Urothelium cell line (cell line): Measurements from ENCODE around the gene CATSPER1.
"Not testable (repeated sequence)": the region's sequence is repeated elsewhere in the genome, so short reads cannot be mapped to it uniquely, and the experiment has no call there.

Experiments
- DNase-seq: peaks from one replicate; pipeline ENCODE4 v3.0.0; 2011; ENCODE audit warnings: low spot score, mixed read lengths
- FAIRE-seq: peaks from 2 replicates; lab custom pipeline; 2011; peaks lifted over from hg19 to GRCh38; lab: Jason Lieb, UNC

CATSPER1 gene

DNA sequence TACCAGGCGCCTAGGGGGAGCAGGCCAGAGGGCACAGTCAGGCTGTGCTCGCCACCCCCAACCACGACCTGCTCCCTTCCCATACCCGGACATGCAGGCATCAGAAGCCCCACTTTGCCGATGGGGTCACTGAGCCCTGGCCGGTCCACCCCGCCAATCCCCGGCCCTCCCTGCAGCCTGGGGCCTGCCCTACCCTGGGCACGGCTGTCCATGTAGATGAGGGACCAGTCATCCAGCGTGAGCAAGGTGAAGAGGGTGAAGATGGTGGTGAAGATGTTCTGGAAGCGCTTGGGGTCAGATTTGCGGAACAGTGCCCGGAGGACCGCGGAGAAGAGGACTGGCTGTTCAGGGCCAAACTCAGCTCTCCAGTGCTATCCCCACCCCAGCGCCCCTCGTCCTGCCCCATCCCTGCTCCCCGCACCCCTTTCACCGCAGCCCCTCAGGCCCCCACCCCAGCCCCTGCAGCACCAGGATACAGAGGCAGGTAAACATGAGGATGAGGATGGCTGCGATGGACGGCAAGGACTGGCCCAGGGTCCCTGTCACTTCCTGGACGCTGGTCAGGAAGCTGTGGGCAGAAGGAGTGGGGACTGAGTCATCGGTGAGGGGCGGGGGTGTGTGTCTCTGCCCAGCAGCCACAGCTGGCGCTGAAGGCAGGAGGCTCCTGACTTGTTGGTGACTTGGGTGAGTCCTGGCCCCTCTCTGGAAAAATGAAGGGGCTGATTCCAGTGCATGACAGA lies 5.5 kb downstream of the CATSPER1 start:
- FAIRE-seq = peak; percentile 72
- DNase-seq = peak; percentile 94

- FAIRE-seq = peak; percentile 13
- no peak for DNase-seq
Observed at GRCh38 chr11:66020212-66020611, 6.1 kb downstream of the CATSPER1 start.

DNA sequence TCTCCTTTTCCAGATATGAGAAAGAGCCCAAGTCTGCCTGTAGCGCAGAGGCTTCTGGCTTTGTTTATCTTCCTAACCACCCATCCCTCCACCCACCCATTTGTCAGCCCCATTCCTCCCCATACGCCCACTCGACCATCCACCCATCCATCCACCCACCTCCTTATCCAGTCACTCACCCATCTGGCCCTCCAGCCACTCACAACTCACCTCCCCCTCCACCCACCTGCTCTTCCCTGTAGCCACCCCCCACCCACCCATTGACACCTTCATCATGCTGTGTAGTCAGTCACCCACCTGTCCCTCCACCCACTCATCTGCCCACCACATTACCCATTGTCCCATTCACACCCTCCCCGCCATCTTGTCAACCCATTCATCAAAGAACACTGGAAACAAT lies 9.0 kb downstream of the CATSPER1 start:
- DNase-seq (no peak), FAIRE-seq (no peak)

- no peak for FAIRE-seq
Observed at GRCh38 chr11:66016793-66017177, 9.5 kb downstream of the CATSPER1 start.

DNA sequence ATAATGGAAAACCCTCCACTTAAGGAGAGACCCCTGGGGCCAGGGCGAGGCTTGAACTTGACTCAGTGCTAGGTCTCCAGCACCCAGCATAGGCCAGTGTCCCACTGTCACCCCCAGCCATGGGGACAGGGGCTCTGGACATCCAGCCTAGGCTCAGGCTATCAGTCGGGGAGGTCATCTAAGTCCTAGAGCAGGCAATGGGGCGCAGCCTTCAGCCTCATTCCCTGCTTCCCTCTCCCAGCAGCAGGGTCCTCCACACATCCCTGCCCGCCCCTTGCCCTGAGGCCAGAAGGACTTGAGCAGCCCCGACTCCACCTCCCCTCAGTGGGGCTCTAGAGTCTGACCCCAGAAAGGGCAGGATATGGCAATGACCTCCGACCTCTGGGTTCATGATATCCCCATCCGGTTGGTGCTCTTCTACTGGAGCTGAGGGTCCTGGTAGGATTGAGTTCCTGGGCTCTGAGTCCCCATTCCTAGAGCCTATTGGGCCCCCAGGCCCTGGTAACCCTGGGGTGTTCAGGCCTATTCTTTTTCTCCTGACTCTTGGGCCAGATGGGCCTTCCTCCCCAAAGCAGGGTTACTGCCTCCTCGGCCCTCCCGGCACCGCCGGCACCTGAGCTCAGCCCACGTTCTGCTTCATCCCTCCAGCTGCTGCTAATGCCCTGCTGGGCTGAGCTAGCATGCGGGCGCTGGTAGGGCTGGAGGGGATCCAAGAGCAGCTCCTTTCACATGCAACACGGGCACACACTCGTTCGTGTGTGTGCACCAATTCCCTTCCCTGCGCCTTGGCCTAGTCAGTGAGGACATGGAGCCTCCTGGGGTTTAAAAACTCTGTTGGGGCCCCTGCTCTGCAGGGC lies 10.1 kb downstream of the CATSPER1 start:
- FAIRE-seq (no peak), DNase-seq (no peak)

More at GRCh38 chr11:66016793-66017177, 9.5 kb downstream of the CATSPER1 start:
- no peak for DNase-seq

DNA sequence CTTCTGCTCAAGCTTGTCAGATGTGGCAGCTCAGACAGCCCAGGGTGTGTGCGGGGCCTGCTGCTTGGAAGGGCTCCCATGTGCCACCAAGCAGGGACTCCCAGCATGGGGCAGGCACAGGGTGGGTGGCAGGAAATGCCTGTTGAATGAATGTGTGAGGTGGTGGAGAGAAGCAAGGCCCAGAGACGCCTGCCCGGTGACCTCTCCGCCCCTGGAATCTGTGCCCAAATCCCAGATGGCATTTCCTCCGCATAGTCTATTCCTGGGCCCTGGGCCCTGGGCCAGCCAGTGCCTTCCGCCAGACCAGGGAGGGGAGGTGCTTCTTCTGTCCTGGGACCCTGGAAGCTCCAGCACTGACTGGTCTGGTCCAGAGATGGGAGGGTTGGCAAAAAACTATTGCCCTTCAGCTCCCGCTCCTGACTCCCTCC lies 10.8 kb downstream of the CATSPER1 start:
- peak; percentile 57 for DNase-seq
- peak; percentile 9 for FAIRE-seq

DNA sequence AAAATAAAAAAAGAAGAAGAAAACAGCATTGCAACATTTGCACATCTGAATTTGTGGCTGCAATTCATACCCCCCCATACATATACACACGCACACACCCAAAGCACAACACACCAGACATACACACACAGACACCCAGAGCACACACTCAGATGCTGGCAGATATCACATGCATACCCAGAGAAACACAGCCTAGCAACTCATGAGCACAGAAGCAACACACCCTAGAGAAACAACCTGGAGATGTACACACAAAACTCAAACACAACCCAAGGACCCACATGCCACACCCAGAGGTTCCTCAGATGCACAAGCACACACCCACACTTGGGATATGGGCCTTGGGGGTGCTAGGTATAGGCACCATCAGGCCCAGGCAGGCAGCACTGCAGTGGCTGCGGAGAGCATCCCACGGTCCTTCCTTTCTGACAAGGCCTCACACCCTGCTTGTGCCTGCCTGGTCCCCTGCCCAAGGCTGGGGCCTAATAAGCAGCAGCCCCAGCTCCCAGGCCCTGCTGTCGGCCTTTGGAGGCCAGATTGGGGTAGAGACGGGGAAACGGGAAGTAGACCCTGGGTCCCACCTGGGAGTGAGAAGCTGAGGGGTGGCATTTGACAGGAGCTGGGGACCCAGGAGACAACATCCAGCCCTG lies 11.3 kb downstream of the CATSPER1 start:
- FAIRE-seq (no peak), DNase-seq (no peak)

DNA sequence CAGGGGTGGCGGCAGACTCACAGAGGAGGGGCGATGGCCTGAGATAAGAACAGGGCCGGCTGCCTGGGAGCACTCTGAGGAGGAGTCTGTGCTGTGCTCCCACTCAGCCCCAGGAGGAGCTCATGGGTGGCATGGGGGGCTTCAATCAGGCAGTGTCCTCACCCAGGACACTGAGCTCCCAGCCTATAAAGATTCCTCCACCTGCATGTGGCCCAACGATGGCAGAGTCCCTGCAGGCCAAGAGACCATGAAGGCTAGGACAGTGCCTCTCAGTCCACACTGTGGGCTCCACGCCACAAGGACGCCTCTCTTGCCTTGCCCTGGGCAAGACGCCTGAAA lies 12.5 kb downstream of the CATSPER1 start:
- no peak for FAIRE-seq
- no peak for DNase-seq

DNA sequence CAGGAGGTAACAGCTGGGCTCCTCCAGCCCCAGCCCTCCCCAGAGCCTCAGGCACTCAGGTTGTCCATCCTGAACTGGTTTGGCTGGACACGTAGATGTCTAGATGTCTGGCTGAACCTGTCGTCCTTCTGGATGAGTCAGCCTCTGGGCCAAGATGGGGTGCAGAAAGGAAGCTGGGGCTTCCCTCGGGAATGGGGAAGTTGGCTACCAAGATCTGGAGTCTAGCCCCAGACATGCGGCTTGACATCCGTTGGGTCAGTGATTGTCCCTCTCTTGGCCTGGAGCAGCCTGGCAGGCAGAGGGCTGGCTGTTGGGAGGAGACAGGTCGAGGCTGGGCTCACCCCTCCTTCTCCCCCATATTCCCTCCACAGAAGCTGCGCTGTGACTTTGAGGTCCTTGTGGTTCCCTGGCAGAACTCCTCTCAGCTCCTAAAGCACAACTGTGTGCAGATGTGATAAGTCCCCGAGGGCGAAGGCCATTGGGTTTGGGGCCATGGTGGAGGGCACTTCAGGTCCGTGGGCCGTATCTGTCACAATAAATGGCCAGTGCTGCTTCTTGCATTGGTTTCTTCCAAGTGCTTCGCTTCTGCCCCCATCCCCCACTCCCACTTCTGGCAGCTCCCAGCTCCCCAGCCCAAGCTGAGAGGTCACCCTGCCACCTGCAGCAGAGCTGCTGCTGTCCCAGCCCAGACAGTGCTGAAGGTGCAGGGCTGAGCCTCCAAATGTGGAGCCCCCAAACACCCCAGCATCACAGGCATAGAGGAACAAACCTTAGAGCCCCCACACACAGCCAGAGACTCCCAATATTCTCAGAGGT lies 13.1 kb downstream of the CATSPER1 start:
- DNase-seq (no peak), FAIRE-seq (no peak)

GRCh38 chr11:66012371-66012945 lies 13.8 kb downstream of the CATSPER1 start:
- DNase-seq (no peak), FAIRE-seq (no peak)

DNA sequence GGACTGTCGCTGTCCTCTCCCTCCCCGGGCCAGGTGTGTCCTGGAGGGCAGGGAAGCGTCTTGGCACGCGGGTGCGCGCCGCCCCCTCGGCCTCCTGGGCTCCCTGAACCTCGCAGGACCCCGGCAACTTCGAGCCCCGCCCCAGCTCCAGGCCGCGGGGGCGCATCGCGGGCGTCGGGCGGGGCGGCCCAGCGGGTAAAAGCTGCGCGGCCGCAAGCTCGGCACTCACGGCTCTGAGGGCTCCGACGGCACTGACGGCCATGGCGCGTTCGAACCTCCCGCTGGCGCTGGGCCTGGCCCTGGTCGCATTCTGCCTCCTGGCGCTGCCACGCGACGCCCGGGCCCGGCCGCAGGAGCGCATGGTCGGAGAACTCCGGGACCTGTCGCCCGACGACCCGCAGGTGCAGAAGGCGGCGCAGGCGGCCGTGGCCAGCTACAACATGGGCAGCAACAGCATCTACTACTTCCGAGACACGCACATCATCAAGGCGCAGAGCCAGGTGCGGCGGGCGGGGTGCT lies 14.4 kb downstream of the CATSPER1 start, which contains the start of gene CST6:
Gene CST6 (plus strand): TSS at position 224 of the 519 bp plus-strand sequence. CDS start 37 bp downstream, at position 261.
- FAIRE-seq = no peak
- DNase-seq = no peak

DNA sequence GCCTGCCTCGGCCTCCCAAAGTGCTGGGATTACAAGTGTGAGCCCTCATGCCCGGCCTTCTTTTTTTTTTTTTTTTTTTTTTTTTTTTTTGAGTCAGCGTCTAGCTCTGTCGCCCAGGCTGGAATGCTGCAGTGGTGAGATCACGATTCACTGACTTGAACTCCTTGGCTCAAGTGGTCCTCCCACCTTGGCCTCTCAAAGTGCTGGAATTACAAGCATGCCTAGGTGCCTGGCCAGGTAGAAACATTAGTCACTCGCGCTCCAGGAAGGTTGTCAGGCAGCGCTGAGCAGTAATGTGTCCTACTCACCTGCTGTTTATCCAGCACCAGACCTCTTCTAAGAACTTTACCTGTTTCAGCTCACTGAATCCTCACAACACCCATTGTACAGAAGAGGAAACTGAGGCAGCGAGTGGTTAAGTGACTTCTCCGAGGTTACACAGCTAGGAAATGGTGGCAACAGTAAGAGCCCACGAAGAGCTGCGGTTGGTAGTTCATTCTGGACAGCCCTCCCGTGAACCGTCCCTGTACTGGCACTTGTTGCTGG lies 15.0 kb downstream of the CATSPER1 start:
- DNase-seq = peak; percentile 60
- peak; percentile 42 for FAIRE-seq

DNA sequence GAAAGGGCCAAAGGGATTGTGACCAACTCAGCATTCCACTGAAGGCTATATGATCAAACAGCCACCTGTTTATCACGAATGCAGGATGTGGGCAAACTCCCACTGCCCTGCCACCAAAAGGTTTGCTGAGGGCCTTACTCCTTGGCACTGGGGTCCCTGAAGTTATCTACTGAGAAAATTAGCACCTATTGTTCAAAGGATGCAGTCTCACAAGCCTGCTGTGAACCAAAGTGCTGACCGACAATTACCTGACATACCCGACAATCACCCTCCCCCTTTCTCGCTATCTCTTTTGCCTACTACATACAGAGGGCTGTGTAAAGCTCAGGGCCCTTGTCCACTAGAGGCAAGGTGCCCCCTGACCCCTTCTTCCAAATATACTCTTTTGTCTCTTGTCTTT lies 16.2 kb downstream of the CATSPER1 start:
- not testable (repeated sequence) for FAIRE-seq, DNase-seq

GRCh38 chr11:66008468-66009101 lies 17.7 kb downstream of the CATSPER1 start:
- FAIRE-seq (no peak), DNase-seq (no peak)

DNA sequence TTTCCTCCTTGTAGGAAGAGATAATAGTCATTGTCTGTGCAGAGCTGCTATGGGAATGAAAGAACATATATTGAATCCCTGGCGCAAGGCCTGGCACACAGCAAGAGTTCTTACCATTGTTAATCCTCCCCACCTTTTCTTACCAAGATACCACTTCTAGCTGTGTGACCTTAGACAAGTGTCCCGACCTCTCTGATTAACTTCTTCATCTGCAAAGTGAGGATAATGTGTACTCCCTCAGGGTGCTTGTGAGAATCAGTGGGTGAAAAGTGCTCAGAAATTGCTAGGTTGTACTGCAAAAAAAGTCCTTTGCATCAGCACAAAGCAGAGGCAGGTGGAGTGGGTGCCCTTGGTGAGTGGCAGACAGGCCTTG lies 18.2 kb downstream of the CATSPER1 start:
- no peak for FAIRE-seq
- no peak for DNase-seq

DNA sequence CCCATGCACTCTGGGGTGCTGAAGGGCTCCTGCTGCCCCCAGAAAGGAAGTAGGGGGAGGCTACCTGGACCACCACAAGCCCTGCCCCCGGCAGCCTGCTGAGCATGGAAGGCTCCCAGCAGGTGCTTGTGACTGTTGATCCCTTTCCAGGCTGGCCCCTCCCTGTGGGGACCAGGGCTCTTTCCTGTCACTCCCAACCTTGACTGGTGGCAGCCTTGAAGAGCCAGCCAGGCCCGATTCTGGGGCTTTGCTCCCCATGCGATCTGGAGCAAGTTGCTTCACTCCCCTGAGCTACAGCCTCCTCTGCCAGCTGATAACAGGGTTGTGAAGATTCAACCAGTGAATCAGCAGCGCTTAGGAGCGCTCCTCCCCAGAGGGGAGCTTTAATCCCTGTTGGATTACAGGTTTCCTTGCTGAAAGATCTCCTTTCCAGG lies 19.1 kb downstream of the CATSPER1 start:
- no peak for FAIRE-seq
- DNase-seq = no peak

DNA sequence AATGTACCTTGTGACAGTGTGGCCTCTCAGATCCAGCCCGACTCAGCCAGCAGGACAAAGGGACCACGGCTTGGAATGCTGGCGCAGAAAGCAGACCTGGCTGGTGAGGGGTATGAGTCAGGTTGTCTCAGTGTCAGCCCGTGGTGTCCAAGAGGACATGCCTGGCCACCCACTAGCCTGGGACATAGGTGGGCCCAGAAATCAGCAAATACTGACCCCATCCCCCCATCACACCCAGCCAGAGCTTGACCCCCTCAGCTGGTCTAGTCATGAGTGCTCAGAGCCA lies 19.4 kb downstream of the CATSPER1 start:
- no peak for FAIRE-seq
- no peak for DNase-seq

- no peak for FAIRE-seq
- DNase-seq = no peak
Observed at GRCh38 chr11:66006134-66006890, 20.0 kb downstream of the CATSPER1 start.

DNA sequence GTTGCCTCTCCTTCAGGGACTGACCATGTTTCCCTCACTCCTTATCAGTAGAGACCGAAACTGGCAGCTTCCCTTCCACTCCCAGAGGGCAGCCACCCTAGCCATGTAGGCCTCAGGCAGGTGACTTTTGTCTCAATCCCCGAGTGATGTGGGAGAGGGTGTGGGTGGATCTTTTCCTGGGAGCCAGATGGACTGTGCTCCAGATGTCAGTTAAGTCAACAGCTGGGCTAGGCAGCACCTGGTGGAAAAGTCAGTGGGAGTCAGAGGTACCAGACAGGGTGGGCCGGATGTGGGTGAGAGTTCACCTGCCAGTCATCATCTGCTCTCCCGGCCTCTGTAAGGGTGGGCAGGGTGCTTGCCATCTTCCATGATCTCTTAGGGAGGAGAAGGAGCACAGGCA lies 22.1 kb downstream of the CATSPER1 start:
- FAIRE-seq (no peak), DNase-seq (no peak)
